Measurements from ENCODE around the gene DICER1. TPM values are rescaled to one million over a fixed set of nuclear protein-coding genes. Genes with fewer than 3 reads are reported as not detected.
"Not testable (repeated sequence)": the region's sequence is repeated elsewhere in the genome, so short reads cannot be mapped to it uniquely, and the experiment has no call there.

Gene DICER1, protein sequence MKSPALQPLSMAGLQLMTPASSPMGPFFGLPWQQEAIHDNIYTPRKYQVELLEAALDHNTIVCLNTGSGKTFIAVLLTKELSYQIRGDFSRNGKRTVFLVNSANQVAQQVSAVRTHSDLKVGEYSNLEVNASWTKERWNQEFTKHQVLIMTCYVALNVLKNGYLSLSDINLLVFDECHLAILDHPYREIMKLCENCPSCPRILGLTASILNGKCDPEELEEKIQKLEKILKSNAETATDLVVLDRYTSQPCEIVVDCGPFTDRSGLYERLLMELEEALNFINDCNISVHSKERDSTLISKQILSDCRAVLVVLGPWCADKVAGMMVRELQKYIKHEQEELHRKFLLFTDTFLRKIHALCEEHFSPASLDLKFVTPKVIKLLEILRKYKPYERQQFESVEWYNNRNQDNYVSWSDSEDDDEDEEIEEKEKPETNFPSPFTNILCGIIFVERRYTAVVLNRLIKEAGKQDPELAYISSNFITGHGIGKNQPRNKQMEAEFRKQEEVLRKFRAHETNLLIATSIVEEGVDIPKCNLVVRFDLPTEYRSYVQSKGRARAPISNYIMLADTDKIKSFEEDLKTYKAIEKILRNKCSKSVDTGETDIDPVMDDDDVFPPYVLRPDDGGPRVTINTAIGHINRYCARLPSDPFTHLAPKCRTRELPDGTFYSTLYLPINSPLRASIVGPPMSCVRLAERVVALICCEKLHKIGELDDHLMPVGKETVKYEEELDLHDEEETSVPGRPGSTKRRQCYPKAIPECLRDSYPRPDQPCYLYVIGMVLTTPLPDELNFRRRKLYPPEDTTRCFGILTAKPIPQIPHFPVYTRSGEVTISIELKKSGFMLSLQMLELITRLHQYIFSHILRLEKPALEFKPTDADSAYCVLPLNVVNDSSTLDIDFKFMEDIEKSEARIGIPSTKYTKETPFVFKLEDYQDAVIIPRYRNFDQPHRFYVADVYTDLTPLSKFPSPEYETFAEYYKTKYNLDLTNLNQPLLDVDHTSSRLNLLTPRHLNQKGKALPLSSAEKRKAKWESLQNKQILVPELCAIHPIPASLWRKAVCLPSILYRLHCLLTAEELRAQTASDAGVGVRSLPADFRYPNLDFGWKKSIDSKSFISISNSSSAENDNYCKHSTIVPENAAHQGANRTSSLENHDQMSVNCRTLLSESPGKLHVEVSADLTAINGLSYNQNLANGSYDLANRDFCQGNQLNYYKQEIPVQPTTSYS (N-terminal part only)
- 100 to 1,000 TPM in 1 of 4 donors, 10 to 100 TPM in 3; 38.3 to 124 (median 54.4) TPM for total RNA-seq

DNA sequence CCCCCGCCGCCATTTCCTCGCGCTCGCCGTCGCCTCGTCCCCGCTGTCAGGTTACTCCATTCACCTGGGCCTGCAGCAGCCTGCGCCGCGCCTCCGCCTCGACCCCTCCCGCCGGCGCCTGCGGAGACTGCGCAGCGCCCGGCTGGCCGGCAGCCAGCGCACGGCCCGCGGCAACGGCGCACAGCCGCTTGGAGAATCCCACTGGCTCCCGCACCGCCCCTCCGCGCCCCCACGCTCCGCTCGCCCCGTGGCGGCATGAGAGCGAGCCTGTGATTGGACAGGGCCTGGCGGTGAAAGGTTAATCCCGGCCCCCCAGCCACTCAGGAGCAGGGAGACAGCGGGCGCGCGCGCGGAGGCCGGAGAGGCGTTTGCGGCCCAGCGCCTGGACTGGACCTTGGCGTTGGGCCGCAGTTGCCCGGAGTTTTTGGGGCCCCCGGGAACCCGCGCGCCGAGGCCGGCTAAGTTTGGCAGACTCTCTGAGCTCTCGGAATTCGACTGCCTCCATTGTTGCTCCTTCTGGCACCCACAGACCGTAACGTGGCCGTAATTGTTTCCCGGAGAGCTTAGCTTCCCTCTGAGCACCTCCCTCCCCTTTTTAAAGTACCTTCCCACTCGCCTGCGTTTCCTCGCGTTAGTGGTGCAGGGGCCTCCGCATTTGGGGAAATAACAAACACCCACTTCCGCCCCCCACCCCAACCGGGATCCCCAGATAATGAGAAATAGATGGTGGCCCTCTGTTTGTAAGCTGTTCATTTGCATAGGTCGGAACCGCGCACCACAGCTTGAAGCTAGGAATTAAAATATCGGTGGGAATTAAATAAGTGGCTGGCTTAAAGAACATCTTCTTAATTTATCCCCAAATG is at the start of gene DICER1:
DICER1 (minus strand) TSS at position 203 of the 863 bp plus-strand sequence. CDS start 24,071 bp downstream, outside the sequence.
- H3K4me3 ChIP-seq, result peak within 1 kb of the TSS; percentile 88
- TF ChIP-seq POLR2AphosphoS5 (IDR thresholded peaks at IDR 0.05) (no peak), POLR2A (IDR thresholded peaks at IDR 0.05) (peak; percentile 19 to 51), EP300 (IDR thresholded peaks at IDR 0.05) (no peak)
- TF ChIP-seq, protein P1, sequence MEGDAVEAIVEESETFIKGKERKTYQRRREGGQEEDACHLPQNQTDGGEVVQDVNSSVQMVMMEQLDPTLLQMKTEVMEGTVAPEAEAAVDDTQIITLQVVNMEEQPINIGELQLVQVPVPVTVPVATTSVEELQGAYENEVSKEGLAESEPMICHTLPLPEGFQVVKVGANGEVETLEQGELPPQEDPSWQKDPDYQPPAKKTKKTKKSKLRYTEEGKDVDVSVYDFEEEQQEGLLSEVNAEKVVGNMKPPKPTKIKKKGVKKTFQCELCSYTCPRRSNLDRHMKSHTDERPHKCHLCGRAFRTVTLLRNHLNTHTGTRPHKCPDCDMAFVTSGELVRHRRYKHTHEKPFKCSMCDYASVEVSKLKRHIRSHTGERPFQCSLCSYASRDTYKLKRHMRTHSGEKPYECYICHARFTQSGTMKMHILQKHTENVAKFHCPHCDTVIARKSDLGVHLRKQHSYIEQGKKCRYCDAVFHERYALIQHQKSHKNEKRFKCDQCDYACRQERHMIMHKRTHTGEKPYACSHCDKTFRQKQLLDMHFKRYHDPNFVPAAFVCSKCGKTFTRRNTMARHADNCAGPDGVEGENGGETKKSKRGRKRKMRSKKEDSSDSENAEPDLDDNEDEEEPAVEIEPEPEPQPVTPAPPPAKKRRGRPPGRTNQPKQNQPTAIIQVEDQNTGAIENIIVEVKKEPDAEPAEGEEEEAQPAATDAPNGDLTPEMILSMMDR (IDR thresholded peaks at IDR 0.05), result no peak
- 0% methylated on average over 41 of the region's 77 CpGs for WGBS
- no peaks in the 10 kb centered on the region for H3K27me3 ChIP-seq
- no peaks in the 10 kb centered on the region for H3K9me3 ChIP-seq
- H3K36me3 ChIP-seq, result no peaks in the 10 kb centered on the region
- H3K4me1 ChIP-seq, result peaks cover 38% of the 10 kb centered on the region
- H3K27ac ChIP-seq, result peak within 1 kb of the TSS; percentile 99
- peak; percentile 98 to 99 for DNase-seq (ENCODE audit: low spot score in 2 of 2)

DNA sequence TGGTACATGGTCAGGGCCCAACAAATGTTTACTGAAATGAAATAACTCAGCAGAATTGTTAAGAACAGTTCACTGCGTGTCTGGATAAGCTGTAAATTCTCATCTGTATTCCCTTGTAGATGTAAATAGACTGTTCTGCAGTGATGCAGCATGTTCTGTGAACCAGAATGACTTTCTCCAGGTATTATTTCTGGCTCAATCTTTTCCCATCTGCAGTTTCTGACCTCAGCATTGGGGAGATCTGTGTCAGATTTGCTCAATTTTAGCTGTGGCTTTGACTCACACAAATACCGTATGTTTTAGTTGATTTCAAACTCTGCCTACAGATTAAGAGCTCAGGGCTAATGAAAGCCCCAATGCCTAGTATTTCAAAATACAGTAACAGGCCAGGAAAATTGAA is 49.2 kb upstream of the DICER1 start:
- no peak for DNase-seq (ENCODE audit: low spot score in 2 of 2)
- Histone ChIP-seq H3K36me3 (peaks cover 2% of the 10 kb centered on the region), H3K4me3 (no peak overlapping the region), H3K27me3 (no peaks in the 10 kb centered on the region), H3K27ac (no peak overlapping the region), H3K9me3 (no peaks in the 10 kb centered on the region), H3K4me1 (no peaks in the 10 kb centered on the region)
- WGBS, result 80% methylated on average over 2 of the region's 2 CpGs
- TF ChIP-seq EP300 (IDR thresholded peaks at IDR 0.05) (no peak), POLR2AphosphoS5 (IDR thresholded peaks at IDR 0.05) (no peak), POLR2A (IDR thresholded peaks at IDR 0.05) (no peak)
- TF ChIP-seq, protein P1 (IDR thresholded peaks at IDR 0.05), result no peak

DNA sequence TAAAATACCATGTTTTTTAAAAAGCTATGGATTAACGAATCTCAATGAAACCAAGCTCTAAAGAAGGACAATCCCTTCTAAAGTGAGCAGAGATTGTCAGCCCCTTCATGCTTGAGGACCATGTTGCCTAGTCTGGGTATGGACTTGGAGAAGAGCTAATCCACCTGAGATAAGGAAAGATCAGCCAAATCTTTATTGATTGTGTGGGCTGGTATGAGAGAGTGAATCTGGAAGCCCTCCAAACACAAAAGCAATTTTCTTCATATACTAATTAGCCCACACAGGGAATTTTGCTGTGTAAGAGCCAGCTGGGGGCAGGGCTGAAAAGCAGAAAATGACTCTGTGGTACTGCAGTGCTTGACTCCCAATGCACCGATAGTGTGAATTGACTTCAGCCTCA is 47.4 kb upstream of the DICER1 start:
- no peak for DNase-seq (ENCODE audit: low spot score in 2 of 2)
- WGBS, result 91% methylated on average over 2 of the region's 2 CpGs
- Histone ChIP-seq H3K27me3 (no peaks in the 10 kb centered on the region), H3K4me1 (no peaks in the 10 kb centered on the region), H3K27ac (no peak overlapping the region), H3K36me3 (peaks cover 2% of the 10 kb centered on the region), H3K4me3 (no peak overlapping the region), H3K9me3 (no peaks in the 10 kb centered on the region)
- no peak for TF ChIP-seq POLR2A (IDR thresholded peaks at IDR 0.05)
- TF ChIP-seq POLR2AphosphoS5 (IDR thresholded peaks at IDR 0.05), result no peak
- no peak for TF ChIP-seq EP300 (IDR thresholded peaks at IDR 0.05)
- TF ChIP-seq, protein P1 (IDR thresholded peaks at IDR 0.05), result no peak

DNA sequence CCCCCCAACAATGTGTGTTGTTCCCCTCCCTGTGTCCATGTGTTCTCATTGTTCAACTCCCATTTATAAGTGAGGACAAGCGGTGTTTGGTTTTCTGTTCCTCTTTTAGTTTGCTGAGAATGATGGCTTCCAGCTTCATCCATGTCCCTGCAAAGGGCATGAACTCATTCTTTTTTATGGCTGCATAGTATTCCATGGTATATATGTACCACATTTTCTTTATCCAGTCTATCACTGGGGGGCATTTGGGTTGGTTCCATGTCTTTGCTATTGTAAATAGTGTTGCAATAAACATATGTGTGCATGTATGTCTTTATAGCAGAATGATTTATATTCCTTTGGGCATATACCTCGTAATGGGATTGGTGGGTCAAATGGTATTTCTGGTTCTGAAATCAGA is 44.4 kb upstream of the DICER1 start:
- not testable (repeated sequence) for H3K27me3 ChIP-seq; H3K4me1 ChIP-seq; H3K4me3 ChIP-seq; H3K36me3 ChIP-seq; H3K27ac ChIP-seq; DNase-seq (ENCODE audit: low spot score in 2 of 2); H3K9me3 ChIP-seq
- 94% methylated on average over 2 of the region's 2 CpGs for WGBS

DNA sequence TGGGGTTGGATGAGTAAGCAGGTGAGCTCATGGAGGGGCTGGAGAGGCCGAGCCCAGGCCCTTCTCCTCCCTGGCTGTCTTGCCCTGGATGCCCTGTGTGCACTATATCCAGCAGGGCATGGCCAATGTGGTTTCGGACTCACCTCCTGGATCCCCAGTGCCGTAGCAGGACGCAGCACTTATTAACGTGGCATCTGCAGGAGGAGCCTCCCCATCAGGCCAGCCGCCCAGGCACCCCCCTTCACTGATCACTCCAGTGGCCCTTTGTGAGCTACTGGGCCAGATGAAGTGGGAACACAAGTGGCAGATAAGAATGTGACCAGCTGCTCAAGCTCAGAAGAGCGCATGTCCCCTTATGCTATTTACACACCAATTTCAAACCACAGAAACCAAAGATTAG is 43.1 kb upstream of the DICER1 start:
- Histone ChIP-seq H3K27ac (no peak overlapping the region), H3K27me3 (no peaks in the 10 kb centered on the region), H3K36me3 (peaks cover 2% of the 10 kb centered on the region), H3K4me1 (no peaks in the 10 kb centered on the region), H3K9me3 (no peaks in the 10 kb centered on the region), H3K4me3 (no peak overlapping the region)
- WGBS, result 97% methylated on average over 7 of the region's 7 CpGs
- no peak for TF ChIP-seq EP300 (IDR thresholded peaks at IDR 0.05)
- no peak for TF ChIP-seq POLR2AphosphoS5 (IDR thresholded peaks at IDR 0.05)
- TF ChIP-seq, protein P1 (IDR thresholded peaks at IDR 0.05), result no peak
- no peak for DNase-seq (ENCODE audit: low spot score in 2 of 2)
